Liver (tissue), 9 donors: Measurements from ENCODE around the gene KIF6. TPM values are rescaled to one million over a fixed set of nuclear protein-coding genes. Genes with fewer than 3 reads are reported as not detected.

Experiments
- DNase-seq: peaks from one replicate; pipeline ENCODE4 v3.0.0-alpha.2; 2017; ENCODE audit warnings: low spot score
- H3K27ac ChIP-seq, 2 donors: one replicate each; pipeline ENCODE4 v1.7.0; 2013; ENCODE audit warnings: inconsistent platforms in 2 of 2, low read length in 2 of 2, control low read depth in 1 of 2, low read depth in 1 of 2, mild to moderate bottlenecking in 1 of 2
- H3K27me3 ChIP-seq, 4 donors: one replicate each; pipeline versions ENCODE4 v1.6.1 to v1.7.0; 2013; ENCODE audit warnings: low read length in 3 of 4, inconsistent platforms in 1 of 4, mild to moderate bottlenecking in 1 of 4, moderate library complexity in 1 of 4; ENCODE audit not compliant: control insufficient read depth in 4 of 4, insufficient read depth in 4 of 4
- H3K36me3 ChIP-seq, 4 donors: one replicate each; pipeline versions ENCODE4 v1.6.1 to v1.7.0; 2013; ENCODE audit warnings: low read length in 3 of 4, mild to moderate bottlenecking in 3 of 4, low read depth in 1 of 4, moderate library complexity in 1 of 4; ENCODE audit not compliant: control insufficient read depth in 4 of 4, insufficient read depth in 3 of 4
- H3K4me1 ChIP-seq, 4 donors: one replicate each; pipeline versions ENCODE4 v1.6.1 to v1.7.0; 2013; ENCODE audit warnings: low read length in 3 of 4, mild to moderate bottlenecking in 3 of 4, moderate library complexity in 1 of 4; ENCODE audit not compliant: control insufficient read depth in 4 of 4, insufficient read depth in 4 of 4
- H3K4me3 ChIP-seq, 3 donors: one replicate each; pipeline versions ENCODE4 v1.6.1 to v1.7.0; 2013; ENCODE audit warnings: low read length in 3 of 3, control low read depth in 1 of 3, low read depth in 1 of 3, mild to moderate bottlenecking in 1 of 3
- H3K9ac ChIP-seq, 2 donors: one replicate each; pipeline ENCODE4 v1.7.0; 2013; ENCODE audit warnings: low read length in 2 of 2, mild to moderate bottlenecking in 2 of 2, moderate library complexity in 2 of 2, control low read depth in 1 of 2, low read depth in 1 of 2
- H3K9me3 ChIP-seq, 4 donors: one replicate each; pipeline versions ENCODE4 v1.6.1 to v1.7.0; 2013; ENCODE audit warnings: low read length in 3 of 4; ENCODE audit not compliant: control insufficient read depth in 4 of 4
- CTCF ChIP-seq: fragments of 150-350 bp; IDR thresholded peaks from 2 replicates; pipeline ENCODE4 v1.5.1; 2017; ENCODE audit warnings: improper control_type of control experiment, low read depth, low read length; ENCODE audit not compliant: missing input control
- FOXA1 ChIP-seq: IDR thresholded peaks from 2 replicates; pipeline ENCODE4 v1.6.1; 2016; ENCODE audit warnings: antibody characterized with exemption
- FOXA2 ChIP-seq: IDR thresholded peaks from 2 replicates; pipeline ENCODE4 v1.6.1; 2016; ENCODE audit warnings: antibody characterized with exemption
- GABPA ChIP-seq, 2 donors: IDR thresholded peaks in 1 of 2; conservative IDR thresholded peaks in 1 of 2; 2 replicates each; pipeline ENCODE4 v1.6.1; 2016; ENCODE audit warnings: antibody characterized with exemption in 2 of 2, mild to moderate bottlenecking in 1 of 2, moderate library complexity in 1 of 2
- HNF4G ChIP-seq: IDR thresholded peaks from 2 replicates; pipeline ENCODE4 v1.6.1; 2016; ENCODE audit warnings: antibody characterized with exemption
- JUND ChIP-seq, 2 donors: IDR thresholded peaks; 2 replicates each; pipeline ENCODE4 v1.6.1; 2016; ENCODE audit warnings: antibody characterized with exemption in 2 of 2
- MAX ChIP-seq: IDR thresholded peaks from 2 replicates; pipeline ENCODE4 v1.6.1; 2016; ENCODE audit warnings: antibody characterized with exemption
- NR2F2 ChIP-seq: IDR thresholded peaks from 2 replicates; pipeline ENCODE4 v1.6.1; 2016; ENCODE audit warnings: antibody characterized with exemption
- RAD21 ChIP-seq, 2 donors: IDR thresholded peaks; 2 replicates each; pipeline ENCODE4 v1.6.1; 2016; ENCODE audit warnings: antibody characterized with exemption in 2 of 2, mild to moderate bottlenecking in 2 of 2
- REST ChIP-seq: IDR thresholded peaks from 2 replicates; pipeline ENCODE4 v1.6.1; 2016; ENCODE audit warnings: antibody characterized with exemption, mild to moderate bottlenecking
- SP1 ChIP-seq: IDR thresholded peaks from 2 replicates; pipeline ENCODE4 v1.6.1; 2018; ENCODE audit warnings: antibody characterized with exemption, mild to moderate bottlenecking
- TAF1 ChIP-seq: conservative IDR thresholded peaks from 2 replicates; pipeline ENCODE4 v1.6.1; 2016; ENCODE audit warnings: antibody characterized with exemption, mild to moderate bottlenecking
- YY1 ChIP-seq: IDR thresholded peaks from 2 replicates; pipeline ENCODE4 v1.6.1; 2016; ENCODE audit warnings: antibody characterized with exemption, mild to moderate bottlenecking
- ZBTB33 ChIP-seq: IDR thresholded peaks from 2 replicates; pipeline ENCODE4 v1.6.1; 2016; ENCODE audit warnings: antibody characterized with exemption
- WGBS: extraction: QIAGEN DNeasy Blood & Tissue Kit; methylation state at CpG from one replicate; pipeline ENCODE4 v1.1.7; 2013; 5-methylcytosine and 5-hydroxymethylcytosine counted together
- polyA plus RNA-seq, 2 donors: library from polyadenylated mRNA; stranded (reverse) in 1 of 2; unstranded in 1 of 2; fragments of 200-250 nt in 1 of 2; fragments of >200 nt in 1 of 2; fragmentation: Nextera tagmentation in 1 of 2; extraction: Ambion mirVana in 1 of 2; gene quantifications; one replicate each; pipeline versions ENCODE4 v1.2.1 to v1.2.3, GENCODE V29; 2013 to 2015
- total RNA-seq, 2 donors: library from RNA; depleted of rRNA; stranded (reverse); fragments of >200 nt; gene quantifications; one replicate each; pipeline ENCODE4 v1.2.3, GENCODE V29; 2014
- donor health status: healthy.
- donor health status: healthy.
- donor health status: healthy.
- donor health status: healthy.
- donor health status: healthy.

The KIF6 gene
- total and polyA plus RNA-seq, 4 donors: 0.17 to 7.5 (median 0.29) TPM

GRCh38 chr6:39370390-39370789 is 354.8 kb downstream of the KIF6 start:
- no peaks in the 10 kb centered on the region for H3K36me3 ChIP-seq
- H3K27me3 ChIP-seq: no peaks in the 10 kb centered on the region
- no peak overlapping the region for H3K27ac ChIP-seq
- TF ChIP-seq HNF4G: no peak
- no peak for TF ChIP-seq JUND (IDR thresholded peaks at IDR 0.05)
- no peak for TF ChIP-seq TAF1
- TF ChIP-seq RAD21 (IDR thresholded peaks at IDR 0.05): no peak
- TF ChIP-seq NR2F2: no peak
- no peak for TF ChIP-seq GABPA (IDR thresholded peaks at IDR 0.05 in 1 of 2, conservative IDR thresholded peaks at IDR 0.05 in 1 of 2)
- no peak for TF ChIP-seq SP1
- TF ChIP-seq YY1: no peak
- no peak for TF ChIP-seq REST
- no peak for TF ChIP-seq FOXA1
- no peak for TF ChIP-seq MAX
- TF ChIP-seq ZBTB33: no peak
- TF ChIP-seq FOXA2: no peak
- peaks cover 3 to 16% (median 12%) of the 10 kb centered on the region in 4 donors for H3K4me1 ChIP-seq
- no peak for DNase-seq
- H3K9ac ChIP-seq: no peak overlapping the region
- H3K9me3 ChIP-seq: no peaks in the 10 kb centered on the region
- no peak overlapping the region for H3K4me3 ChIP-seq
- whole genome bisulfite sequencing: 67% methylated on average over 3 of the region's 3 CpGs

- 20% methylated on average over 1 of the region's 1 CpG for WGBS
- TF ChIP-seq RAD21 (IDR thresholded peaks at IDR 0.05) (peak in 1 of 2 donors; percentile 30), GABPA (IDR thresholded peaks at IDR 0.05 in 1 of 2, conservative IDR thresholded peaks at IDR 0.05 in 1 of 2) (no peak), CTCF (peak; percentile 5)
- no peak overlapping the region for H3K27ac ChIP-seq
- peaks cover 3 to 14% (median 8%) of the 10 kb centered on the region in 4 donors for H3K4me1 ChIP-seq
- no peak overlapping the region for H3K4me3 ChIP-seq
- no peaks in the 10 kb centered on the region for H3K9me3 ChIP-seq
- no peaks in the 10 kb centered on the region for H3K36me3 ChIP-seq
- DNase-seq: no peak
- no peak overlapping the region for H3K9ac ChIP-seq
- H3K27me3 ChIP-seq: no peaks in the 10 kb centered on the region
Observed at GRCh38 chr6:39369987-39370386, 355.2 kb downstream of the KIF6 start.
